Fibroblast of peridontal ligament (primary cell): ENCODE data around the gene SLC25A53.
"Not testable (repeated sequence)": the region's sequence is repeated elsewhere in the genome, so short reads cannot be mapped to it uniquely, and the experiment has no call there.

Experiments
- DNase-seq: peaks from one replicate; pipeline ENCODE4 v3.0.0-alpha.2; 2010; ENCODE audit errors: extremely low read depth

SLC25A53 gene

GRCh38 chrX:104075778-104076445 lies 80.9 kb downstream of the SLC25A53 start, which contains the start of gene TMSB15C:
Gene TMSB15C (minus strand): TSS chrX:104076236.
- DNase-seq: not testable (repeated sequence)

GRCh38 chrX:104062636-104063035 lies 94.2 kb downstream of the SLC25A53 start:
- not testable (repeated sequence) for DNase-seq

DNA sequence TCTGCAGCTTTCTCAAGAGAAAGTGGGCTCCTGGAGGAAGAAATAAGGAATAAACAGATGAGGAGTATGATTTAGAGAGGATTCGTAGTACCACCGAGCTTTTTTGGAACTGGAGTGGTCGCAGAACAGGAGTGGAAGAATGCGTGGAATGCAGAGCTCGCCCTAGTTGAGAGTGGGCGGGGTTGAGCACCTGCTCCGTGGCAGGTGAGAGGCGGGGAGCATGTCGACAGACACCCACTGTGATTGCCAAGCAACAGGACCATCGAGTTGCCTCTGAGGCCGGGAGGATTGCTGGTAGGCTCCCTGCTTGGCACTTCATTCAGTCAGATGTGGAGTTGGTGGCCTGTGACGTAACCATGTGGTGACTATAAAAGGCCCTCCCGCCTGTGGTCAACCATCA lies 101.9 kb downstream of the SLC25A53 start:
- DNase-seq: not testable (repeated sequence)
